ENCODE results near the gene ITIH6.
"Not testable (repeated sequence)": the region's sequence is repeated elsewhere in the genome, so short reads cannot be mapped to it uniquely, and the experiment has no call there.

The ITIH6 gene

GRCh38 chrX:54798137-54798536 lies at the start of gene ITIH6:
ITIH6 (minus strand) TSS chrX:54798255; CDS start chrX:54798210, 45 bp downstream.
- no peak for DNase-seq (ENCODE audit: low spot score)

DNA sequence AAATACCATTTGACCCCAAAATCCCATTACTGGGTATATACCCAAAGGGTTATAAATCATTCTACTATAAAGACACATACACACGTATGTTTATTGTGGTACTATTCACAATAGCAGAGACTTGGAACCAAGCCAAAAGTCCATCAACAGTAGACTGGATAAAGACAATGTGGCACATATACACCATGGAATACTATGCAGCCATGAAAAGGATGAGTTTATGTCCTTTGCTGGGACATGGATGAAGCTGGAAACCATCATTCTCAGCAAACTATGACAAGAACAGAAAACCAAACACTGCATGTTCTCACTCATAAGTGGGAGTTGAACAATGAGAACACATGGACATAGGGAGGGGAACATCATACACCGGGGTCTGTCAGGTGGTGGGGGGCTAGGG lies 49.6 kb upstream of the ITIH6 start:
- not testable (repeated sequence) for DNase-seq (ENCODE audit: low spot score)

- no peak for DNase-seq (ENCODE audit: low spot score)
Measured at GRCh38 chrX:54843050-54843449, 45.0 kb upstream of the ITIH6 start.

GRCh38 chrX:54842607-54843006 lies 44.6 kb upstream of the ITIH6 start:
- no peak for DNase-seq (ENCODE audit: low spot score)

DNA sequence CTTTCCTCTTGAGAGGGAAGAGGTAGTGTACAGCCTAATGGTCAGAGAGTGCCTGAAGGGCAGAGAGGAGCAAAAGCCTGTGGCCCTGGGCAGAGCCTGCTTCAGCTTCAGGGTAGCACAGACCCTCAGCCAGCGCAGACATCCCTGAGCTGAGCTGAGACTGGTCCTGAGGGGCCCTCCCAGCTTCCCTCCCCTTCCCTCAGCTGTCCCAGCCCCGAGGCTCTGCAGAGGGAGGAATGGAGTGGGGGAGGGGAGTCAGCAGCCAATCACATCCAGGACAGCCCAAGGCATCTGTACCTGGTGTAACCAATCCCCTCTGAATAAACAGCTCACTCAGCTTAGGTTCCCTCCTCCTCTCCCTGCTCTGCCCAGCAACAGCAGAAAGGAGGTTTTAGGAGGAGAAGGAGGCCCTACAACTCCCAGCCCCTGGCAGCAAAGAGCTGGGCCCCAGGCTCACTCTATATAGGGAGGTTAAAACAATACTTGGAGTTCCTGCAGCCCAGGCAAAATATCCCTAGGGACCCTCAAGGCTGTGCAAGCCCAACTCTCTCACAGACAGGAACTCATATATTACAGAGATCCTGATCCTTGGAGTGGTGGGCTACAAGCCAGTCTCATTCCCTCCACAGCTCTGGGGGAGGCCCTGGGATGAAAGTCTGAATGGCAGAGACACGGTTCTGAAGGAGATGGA lies 43.3 kb upstream of the ITIH6 start:
- not testable (repeated sequence) for DNase-seq (ENCODE audit: low spot score)

DNA sequence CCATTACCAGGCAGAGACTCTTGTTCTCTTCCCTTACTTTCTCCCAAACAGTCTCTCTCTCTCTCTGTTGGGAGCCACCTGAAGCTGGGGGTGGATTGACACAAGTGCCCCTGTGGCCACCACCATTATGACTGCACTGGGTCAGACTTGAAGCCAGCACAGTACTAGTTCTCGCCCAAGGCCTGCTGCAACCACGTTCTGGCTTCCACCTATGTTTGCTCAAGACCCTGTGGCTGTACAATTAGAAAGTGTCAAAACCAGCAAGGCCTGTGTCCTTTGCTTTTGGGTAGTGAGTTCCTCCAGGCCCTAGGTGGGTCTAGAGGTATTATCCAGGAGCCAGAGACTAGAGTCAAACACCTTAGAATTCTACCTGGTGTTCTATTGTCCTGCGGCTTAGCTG lies 40.5 kb upstream of the ITIH6 start:
- DNase-seq (ENCODE audit: low spot score), result no peak

DNA sequence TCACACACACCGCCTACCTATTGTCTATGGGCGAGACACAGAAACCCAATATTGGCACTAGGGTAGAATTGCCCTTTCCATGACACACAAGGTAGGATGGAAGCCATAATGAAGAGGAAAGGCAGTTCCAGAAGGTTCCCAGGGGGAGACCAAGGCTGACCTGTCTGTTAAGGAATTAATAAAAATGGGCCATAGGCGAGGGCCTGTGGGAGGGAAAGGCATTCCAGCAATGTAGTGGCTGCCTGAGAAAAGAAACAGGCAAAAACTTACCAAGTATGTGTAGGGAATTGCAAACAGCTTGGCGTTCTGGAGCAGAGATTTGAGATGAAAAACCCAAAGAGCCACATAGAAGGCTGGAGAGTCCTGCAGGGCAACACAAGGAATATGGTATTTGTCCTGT lies 28.5 kb upstream of the ITIH6 start:
- DNase-seq (ENCODE audit: low spot score), result no peak

GRCh38 chrX:54825716-54826438 lies 27.8 kb upstream of the ITIH6 start:
- DNase-seq (ENCODE audit: low spot score), result peak; percentile 27

GRCh38 chrX:54824722-54825121 lies 26.7 kb upstream of the ITIH6 start:
- DNase-seq (ENCODE audit: low spot score), result no peak

DNA sequence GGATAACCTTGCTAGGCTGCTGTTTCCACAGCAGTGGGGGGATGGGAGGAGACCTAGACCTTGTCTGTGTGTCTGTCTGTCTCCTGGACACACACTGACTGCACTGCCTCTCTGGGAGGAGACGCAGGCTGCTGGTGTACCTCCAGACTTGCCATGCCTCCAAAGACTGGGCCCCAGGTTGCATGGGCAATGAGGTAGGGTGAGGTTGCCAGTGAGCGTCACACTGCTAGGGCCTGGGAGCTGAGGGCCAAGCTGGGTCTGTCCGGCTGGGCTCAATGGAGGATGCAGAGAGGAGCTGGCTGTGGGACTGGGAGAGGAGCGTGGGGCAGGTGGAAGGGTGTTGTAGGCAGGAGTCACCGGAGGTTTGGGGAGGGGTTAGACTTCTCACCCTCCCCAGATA lies 26.1 kb upstream of the ITIH6 start:
- DNase-seq (ENCODE audit: low spot score), result no peak

GRCh38 chrX:54821310-54821709 lies 23.3 kb upstream of the ITIH6 start:
- no peak for DNase-seq (ENCODE audit: low spot score)

GRCh38 chrX:54820737-54821136 lies 22.7 kb upstream of the ITIH6 start:
- DNase-seq (ENCODE audit: low spot score), result no peak

DNA sequence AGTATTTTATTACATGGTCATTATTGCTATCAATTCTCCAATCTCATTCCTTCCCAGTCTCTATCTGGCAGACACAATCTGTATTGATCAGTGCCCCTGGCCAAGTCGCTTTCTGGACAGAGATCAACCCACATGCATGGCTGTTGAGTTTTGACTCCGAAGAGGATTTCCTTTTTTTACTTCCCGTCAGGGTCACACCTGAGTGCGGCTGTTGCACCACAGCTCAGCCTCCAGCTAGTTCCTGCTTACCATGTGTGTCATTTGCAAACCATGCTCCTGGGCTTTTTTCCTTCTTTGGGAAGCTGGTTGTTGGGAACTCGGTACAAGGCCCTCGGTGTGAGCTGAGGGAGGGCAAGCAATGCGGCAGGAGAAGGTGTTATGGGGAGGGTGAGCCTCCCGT lies 21.1 kb upstream of the ITIH6 start:
- DNase-seq (ENCODE audit: low spot score), result no peak

GRCh38 chrX:54818221-54818620 lies 20.2 kb upstream of the ITIH6 start:
- DNase-seq (ENCODE audit: low spot score), result no peak

DNA sequence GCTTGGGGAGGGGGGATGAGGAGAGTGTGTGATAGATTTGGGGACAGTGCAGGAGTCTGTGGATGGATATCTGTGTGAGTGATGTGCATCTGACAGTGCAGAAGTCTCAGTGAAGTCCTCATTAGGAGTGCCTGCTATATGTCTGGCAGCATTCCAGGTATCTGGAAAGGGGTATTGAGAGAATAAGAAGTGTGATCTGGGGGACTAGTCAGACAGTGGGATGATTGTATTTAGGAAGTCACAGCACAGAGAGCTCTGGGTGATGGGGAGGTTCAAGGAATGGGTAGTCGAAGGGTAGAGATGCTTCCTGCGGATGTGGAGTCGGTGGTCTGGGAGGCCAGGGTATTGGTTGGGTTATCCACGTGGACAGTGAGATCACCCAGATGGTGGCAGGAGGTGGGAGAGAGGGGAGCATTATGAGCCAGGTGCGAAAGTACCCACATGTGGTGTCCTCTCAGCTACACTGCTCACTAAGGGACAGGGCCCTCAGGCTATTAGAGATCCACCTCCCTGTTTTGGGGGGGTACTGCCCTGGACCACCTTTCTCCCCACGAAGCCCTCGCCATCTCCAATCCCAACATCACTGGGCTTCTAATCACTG lies 19.3 kb upstream of the ITIH6 start:
- DNase-seq (ENCODE audit: low spot score), result no peak

- DNase-seq (ENCODE audit: low spot score), result no peak
Measured at GRCh38 chrX:54812306-54812705, 14.3 kb upstream of the ITIH6 start.

DNA sequence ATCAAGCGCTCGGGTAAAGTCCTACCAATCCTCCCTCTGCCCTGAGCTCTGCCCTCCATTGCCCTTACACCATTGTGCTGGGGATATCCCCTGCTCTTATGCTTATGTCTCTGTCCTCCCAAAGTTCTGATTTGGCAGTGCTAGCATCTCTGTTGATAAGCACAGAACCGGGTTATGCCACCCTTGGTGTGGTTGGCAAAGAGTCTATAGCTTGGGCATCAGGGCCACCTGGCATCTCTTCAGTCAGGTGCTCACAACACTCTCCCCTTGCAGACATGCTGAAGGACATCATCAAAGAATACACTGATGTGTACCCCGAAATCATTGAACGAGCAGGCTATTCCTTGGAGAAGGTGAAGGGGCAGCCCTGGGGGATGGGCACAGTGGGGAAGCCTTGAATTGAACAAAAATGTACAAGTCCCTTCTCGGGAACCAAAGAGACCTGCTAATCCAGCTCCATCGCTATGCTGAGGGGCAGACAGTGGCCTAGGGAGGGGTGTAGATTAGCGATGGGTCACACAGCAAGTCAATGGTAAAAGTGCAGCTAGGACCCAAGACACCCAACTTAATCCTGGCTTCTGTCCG lies 13.3 kb upstream of the ITIH6 start:
- DNase-seq (ENCODE audit: low spot score), result no peak

DNA sequence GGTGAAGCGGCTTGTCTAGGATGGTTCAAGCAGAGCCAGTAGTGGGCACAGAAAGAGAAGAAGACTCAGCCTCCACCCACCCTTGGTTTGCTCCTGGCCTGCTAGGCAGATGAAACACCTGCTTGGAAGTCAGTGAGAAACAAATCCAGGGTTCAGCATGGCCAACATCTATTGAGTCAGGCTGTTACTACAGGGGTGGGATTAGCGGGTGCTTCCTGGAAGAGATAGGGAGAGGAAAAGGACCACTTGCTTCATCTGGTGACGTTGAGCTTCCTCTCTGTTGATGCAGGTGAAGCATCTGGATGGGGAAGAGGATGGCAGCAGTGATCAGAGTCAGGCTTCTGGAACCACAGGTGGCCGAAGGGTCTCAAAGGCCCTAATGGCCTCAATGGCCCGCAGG lies 12.5 kb upstream of the ITIH6 start:
- DNase-seq (ENCODE audit: low spot score), result no peak

DNA sequence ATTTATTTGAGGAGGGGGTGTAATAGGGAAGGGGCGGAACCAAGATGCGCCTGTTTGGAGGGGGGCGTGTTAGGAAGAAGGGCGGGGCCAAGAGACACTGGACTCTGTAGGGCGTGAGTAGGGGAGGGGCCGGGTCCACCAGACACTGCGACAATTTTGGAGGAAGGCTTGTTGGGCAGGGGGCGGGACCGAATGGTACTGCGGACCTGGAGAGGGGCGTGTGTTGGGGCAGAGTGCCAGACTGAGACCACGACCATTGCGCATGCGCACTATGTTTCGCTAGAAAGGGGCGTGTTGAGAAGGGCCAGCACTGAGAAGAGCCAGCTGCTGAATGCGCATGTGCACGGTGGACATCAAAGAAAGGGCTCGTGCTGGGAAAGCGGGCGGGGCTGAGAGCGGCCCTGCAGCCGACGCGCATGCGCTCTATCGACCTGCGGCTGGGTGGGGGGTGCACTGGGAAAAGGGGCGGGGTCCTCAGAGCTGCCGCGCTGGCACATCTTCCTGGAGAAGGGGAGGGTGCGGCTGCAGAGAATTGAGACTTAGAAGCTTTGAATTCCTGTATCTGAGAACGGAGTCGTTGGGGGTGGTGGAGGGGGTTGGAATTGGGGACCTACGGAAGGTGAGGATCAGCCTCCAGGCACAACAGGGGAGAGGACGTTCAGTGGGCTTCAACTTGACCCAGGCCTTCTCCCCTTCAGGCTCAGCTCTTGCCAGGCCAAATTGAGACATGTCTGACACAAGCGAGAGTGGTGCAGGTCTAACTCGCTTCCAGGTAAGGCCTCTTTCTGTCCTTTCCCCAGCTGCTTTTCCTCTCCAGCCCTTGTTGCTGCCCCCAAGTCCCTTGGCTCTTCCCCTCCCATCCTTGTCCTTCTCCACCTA lies 10.8 kb upstream of the ITIH6 start:
- DNase-seq (ENCODE audit: low spot score), result peak; percentile 92

GRCh38 chrX:54808109-54808604 lies 10.1 kb upstream of the ITIH6 start:
- peak; percentile 30 for DNase-seq (ENCODE audit: low spot score)

- peak; percentile 49 for DNase-seq (ENCODE audit: low spot score)
Measured at GRCh38 chrX:54807524-54808108, 9.6 kb upstream of the ITIH6 start, which contains the start of gene MAGED2. MAGED2 (plus strand) TSS chrX:54807745; CDS start chrX:54809332, 1,587 bp downstream.

Data from CD4-positive, alpha-beta T cell treated with Interleukin-15 for 4 hours (primary cell).